MV-4-11 (cell line): ENCODE measurements around the gene STRAP.
"Not testable (repeated sequence)": the region's sequence is repeated elsewhere in the genome, so short reads cannot be mapped to it uniquely, and the experiment has no call there.

Experiments
- DNase-seq: peaks from one replicate; lab custom pipeline; 2025; lab: John Stamatoyannopoulos, UW

The STRAP gene

DNA sequence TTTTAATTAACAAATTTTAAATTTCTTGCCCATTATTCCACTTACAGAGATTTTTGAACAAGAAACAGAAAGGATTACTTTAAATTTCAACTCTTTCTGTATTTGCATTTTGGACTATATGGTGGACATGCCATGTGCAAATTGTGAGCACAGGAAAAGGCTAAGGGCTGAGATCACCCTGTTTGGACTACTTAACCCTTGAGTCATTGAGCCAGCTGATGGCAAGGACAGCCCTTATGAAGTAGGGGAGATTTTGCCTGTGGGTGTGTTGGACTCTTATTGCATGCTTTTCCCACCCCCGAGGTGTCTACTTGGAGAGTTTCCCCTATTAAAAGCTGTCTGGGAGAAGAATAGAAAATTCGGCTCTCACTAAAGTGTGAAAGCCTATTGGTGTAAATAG, 46.2 kb downstream of the STRAP start:
- no peak for DNase-seq

GRCh38 chr12:15928870-15929571, 46.8 kb downstream of the STRAP start:
- no peak for DNase-seq

DNA sequence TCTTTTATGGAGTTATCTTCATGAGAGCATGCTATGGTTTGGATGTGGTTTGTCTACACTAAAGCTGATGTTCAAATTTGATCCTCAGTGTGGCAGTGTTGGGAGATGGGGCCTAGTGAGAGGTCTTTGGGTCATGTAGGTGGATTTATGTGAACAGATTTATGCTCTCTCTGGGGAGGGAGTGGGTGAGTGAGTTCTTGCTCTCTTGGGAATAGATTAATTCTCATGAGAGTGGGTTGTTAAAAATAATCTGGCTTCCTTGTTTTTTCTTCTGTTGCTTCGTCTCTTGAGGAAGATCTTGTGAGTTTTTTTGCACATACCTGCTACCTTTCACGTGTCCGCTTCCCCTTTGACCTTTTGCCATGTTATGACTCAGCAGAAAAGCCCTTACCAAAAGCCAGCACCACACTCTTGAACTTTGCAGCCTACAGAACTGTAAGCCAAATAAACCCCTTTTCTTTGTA, 49.4 kb downstream of the STRAP start:
- DNase-seq, result no peak

DNA sequence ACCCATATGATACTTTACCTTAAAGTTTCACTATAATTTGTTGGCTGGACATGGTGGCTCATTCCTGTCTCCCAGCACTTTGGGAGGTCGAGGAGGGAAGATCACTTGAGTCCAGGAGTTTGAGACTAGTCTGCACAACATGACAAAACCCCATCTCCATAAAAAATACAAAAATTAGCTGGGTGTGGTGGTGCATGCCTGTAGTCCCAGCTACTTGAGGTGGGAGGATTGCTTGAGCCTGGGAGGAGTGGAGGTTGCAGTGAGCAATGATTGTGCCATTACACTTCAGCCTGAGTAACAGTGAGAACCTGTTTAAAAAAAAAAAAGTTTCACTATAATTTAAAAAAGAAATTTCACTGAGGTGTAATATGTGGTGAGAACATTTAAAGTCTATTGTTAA, 50.1 kb downstream of the STRAP start:
- no peak for DNase-seq

GRCh38 chr12:15932971-15933370, 50.8 kb downstream of the STRAP start:
- peak; percentile 44 for DNase-seq

GRCh38 chr12:15933751-15934150, 51.6 kb downstream of the STRAP start:
- peak; percentile 19 for DNase-seq

GRCh38 chr12:15936751-15937150, 54.6 kb downstream of the STRAP start:
- no peak for DNase-seq

GRCh38 chr12:15937902-15938301, 55.7 kb downstream of the STRAP start:
- DNase-seq, result no peak

- peak; percentile 64 for DNase-seq
Measured at GRCh38 chr12:15939111-15939510, 56.9 kb downstream of the STRAP start.

DNA sequence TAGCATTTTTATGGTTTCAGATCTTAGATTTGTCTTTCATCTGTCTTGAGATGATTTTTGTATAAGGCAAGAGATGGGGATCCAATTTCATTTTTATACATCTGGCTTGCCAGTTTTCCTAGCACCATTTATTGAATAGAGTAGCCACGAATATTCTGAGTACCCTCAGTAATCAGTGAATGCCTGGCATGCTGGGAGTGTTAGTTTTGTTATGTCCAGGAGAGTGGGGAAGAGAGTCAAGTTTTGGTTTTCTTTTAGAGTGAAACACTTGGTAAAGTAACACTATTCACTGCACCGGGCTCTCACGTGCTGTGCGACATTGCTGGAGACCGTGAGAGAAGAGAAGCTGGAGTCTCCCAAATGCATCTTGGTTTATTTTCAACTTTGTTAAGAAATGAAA, 60.3 kb downstream of the STRAP start:
- DNase-seq, result no peak

- DNase-seq, result not testable (repeated sequence)
Measured at GRCh38 chr12:15943519-15943918, 61.3 kb downstream of the STRAP start.

DNA sequence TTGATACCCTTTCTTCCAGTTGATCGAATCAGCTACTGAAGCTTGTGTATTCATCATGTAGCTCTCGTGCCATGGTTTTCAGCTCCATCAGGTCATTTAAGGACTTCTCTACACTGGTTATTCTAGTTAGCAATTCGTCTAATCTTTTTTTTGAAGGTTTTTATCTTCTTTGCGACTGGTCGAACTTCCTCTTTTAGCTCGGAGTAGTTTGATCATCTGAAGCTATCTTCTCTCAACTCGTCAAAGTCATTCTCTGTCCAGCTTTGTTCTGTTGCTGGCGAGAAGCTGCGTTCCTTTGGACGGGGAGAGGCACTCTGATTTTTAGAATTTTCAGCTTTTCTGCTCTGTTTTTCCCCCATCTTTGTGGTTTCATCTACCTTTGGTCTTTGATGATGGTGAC, 66.3 kb downstream of the STRAP start:
- peak; percentile 19 for DNase-seq
